Prostate gland (tissue), 2 donors: Measurements from ENCODE around the gene ZGPAT.

Source experiments
- CTCF ChIP-seq, 4 experiments: fragments of 200-600 bp in 2 of 4; fragments of 450-650 bp in 2 of 4; sonication (generic) in 2 of 4; IDR thresholded peaks; 1 replicate in 3 of 4; 2 replicates in 1 of 4; pipeline ENCODE4 v1.5.1; 2016 to 2019; ENCODE audit warnings: antibody characterized with exemption in 4 of 4, mild to moderate bottlenecking in 2 of 4, moderate library complexity in 2 of 4
- POLR2A ChIP-seq: fragments of 450-650 bp; IDR thresholded peaks from one replicate; pipeline ENCODE4 v1.6.1; 2016; ENCODE audit warnings: antibody characterized with exemption, mild to moderate bottlenecking
- POLR2AphosphoS5 ChIP-seq: sonication (generic); formaldehyde crosslinking; IDR thresholded peaks from one replicate; pipeline ENCODE4 v1.6.1; 2017; ENCODE audit warnings: antibody characterized with exemption

- TF ChIP-seq POLR2A (no peak), CTCF (IDR thresholded peaks at IDR 0.05) (no peak), POLR2AphosphoS5 (no peak)
Measured at GRCh38 chr20:63756648-63756991, 48.8 kb downstream of the ZGPAT start.
